Renal cortex interstitium (tissue), 15 donors: Measurements from ENCODE around the gene ESRRB. TPM values are rescaled to one million over a fixed set of nuclear protein-coding genes. Genes with fewer than 3 reads are reported as not detected.

Experiments used
- DNase-seq, 11 donors: peaks; one replicate each; pipeline ENCODE4 v3.0.0-alpha.2; 2013; ENCODE audit warnings: low read depth in 9 of 11, low spot score in 4 of 11; ENCODE audit errors: extremely low read depth in 1 of 11
- long read RNA-seq, 16 experiments: transcript quantifications; one replicate each; lab custom pipeline, GENCODE V29; 2026
- polyA plus RNA-seq, 3 donors: library from polyadenylated mRNA; unstranded; fragments of 120-200 nt; gene quantifications; one replicate each; pipeline ENCODE4 v1.2.1, GENCODE V29; 2013; ENCODE audit not compliant: insufficient read length in 3 of 3

The ESRRB gene
- 1 to 10 TPM; 6.4 to 9.6 (median 6.6) TPM for polyA plus RNA-seq
- long read RNA-seq, donor 1, partial matches to known transcripts, result 0 of 4 reads
- long read RNA-seq, donor 1, other reads (novel, unspliced or antisense), result 0 of 4 reads
- long read RNA-seq, donor 2, partial matches to known transcripts, result 0 of 2 reads
- long read RNA-seq, donor 2, other reads (novel, unspliced or antisense), result 0 of 2 reads
- long read RNA-seq, donor 3, transcript ESRRB-207 (1 exons, 2,190 nt), result major isoform, 5 of 6 reads
- long read RNA-seq, donor 3, partial matches to known transcripts, result 0 of 6 reads
- long read RNA-seq, donor 3, other reads (novel, unspliced or antisense), result 0 of 6 reads
- long read RNA-seq, donor 4, partial matches to known transcripts, result 0 of 2 reads
- long read RNA-seq, donor 4, other reads (novel, unspliced or antisense), result 0 of 2 reads
- long read RNA-seq, donor 5, result 0 reads
- long read RNA-seq, donor 6, partial matches to known transcripts, result 0 of 4 reads
- long read RNA-seq, donor 6, other reads (novel, unspliced or antisense), result 0 of 4 reads
- long read RNA-seq, donor 7, partial matches to known transcripts, result 0 of 4 reads
- long read RNA-seq, donor 7, other reads (novel, unspliced or antisense), result 0 of 4 reads
- long read RNA-seq, donor 8, result 0 reads
- long read RNA-seq, donor 9, transcript ESRRB-207 (1 exons, 2,190 nt), result major isoform, 5 of 5 reads
- long read RNA-seq, donor 9, partial matches to known transcripts, result 0 of 5 reads
- long read RNA-seq, donor 9, other reads (novel, unspliced or antisense), result 0 of 5 reads
- long read RNA-seq, donor 10, partial matches to known transcripts, result 0 of 5 reads
- long read RNA-seq, donor 10, other reads (novel, unspliced or antisense), result 0 of 5 reads
- long read RNA-seq, donor 11, full-length matches to known transcripts, result 2 of 2 reads
- long read RNA-seq, donor 11, partial matches to known transcripts, result 0 of 2 reads
- long read RNA-seq, donor 11, other reads (novel, unspliced or antisense), result 0 of 2 reads
- long read RNA-seq, donor 12, partial matches to known transcripts, result 0 of 1 reads
- long read RNA-seq, donor 12, other reads (novel, unspliced or antisense), result 0 of 1 reads
- long read RNA-seq, donor 13, result 0 reads
- long read RNA-seq, donor 14, transcript ESRRB-207 (1 exons, 2,190 nt), result major isoform, 6 of 6 reads
- long read RNA-seq, donor 14, partial matches to known transcripts, result 0 of 6 reads
- long read RNA-seq, donor 14, other reads (novel, unspliced or antisense), result 0 of 6 reads
- long read RNA-seq, donor 15, partial matches to known transcripts, result 0 of 2 reads
- long read RNA-seq, donor 15, other reads (novel, unspliced or antisense), result 0 of 2 reads
- long read RNA-seq, donor 16, partial matches to known transcripts, result 0 of 5 reads
- long read RNA-seq, donor 16, other reads (novel, unspliced or antisense), result 0 of 5 reads

DNA sequence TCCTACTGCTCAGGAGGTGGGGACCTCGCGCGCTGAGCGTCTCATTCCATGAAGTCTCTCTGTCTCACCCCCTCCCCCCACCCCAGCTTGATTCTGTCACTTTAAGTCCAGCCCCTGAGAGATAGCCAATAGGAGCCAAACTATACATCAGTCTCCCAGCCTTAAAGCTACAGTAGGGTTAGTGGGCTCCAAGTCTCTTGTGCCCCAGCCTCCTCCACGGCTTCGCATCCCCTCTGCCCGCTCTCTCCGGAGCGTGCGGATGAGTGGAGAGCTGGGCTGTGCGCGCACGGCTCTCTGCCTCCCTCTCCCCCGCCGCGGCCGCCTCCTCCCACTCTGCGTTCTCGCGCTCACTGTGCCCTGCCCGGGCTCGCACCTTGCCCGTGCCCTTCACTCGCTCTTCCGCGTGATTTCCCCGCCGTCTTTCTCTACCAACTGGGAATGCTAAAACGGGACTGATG is at the start of gene ESRRB:
Gene ESRRB (plus strand): TSS at position 191 of the 458 bp plus-strand sequence. CDS start 265 bp downstream, at position 456.
- peak in 9 of 11 donors; percentile 29 to 64 (median 51) for DNase-seq

DNA sequence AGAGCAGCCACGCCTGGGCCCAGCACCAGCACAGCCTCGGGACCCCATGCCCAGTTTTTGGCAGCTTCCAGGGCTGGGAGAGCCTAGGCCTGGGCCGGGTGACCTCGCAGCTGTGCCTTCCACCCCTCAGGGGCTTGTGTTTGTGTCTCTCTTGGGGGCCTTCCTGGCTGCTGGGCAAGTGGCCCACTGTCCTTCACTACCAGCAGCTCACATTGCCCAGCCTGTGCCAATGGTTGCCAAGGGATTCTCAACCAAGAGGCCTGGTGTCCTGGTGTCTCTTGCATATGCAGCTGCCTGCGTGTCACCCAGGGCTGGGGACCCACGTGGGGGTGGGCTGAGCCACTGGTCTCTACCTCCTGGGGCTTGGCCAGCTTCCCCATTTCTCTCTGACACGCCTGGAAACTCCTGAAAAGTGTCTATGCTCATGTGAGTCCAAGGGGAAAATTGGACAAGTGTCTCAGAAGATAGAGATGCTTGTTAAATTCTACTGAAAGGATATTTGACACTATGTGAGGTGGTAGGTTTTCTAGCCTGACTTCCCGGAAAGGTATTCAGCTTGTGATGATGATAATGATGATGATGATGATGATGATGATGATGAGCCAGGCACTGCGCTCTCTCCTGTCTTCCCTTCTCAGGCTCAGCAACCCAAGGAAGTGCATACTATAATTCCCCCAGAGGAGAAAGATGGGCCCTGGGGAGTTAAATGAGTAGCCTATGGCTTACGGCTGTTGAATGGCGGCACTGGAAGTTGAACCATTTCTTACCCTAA is 48.8 kb upstream of the ESRRB start:
- DNase-seq, result no peak

DNA sequence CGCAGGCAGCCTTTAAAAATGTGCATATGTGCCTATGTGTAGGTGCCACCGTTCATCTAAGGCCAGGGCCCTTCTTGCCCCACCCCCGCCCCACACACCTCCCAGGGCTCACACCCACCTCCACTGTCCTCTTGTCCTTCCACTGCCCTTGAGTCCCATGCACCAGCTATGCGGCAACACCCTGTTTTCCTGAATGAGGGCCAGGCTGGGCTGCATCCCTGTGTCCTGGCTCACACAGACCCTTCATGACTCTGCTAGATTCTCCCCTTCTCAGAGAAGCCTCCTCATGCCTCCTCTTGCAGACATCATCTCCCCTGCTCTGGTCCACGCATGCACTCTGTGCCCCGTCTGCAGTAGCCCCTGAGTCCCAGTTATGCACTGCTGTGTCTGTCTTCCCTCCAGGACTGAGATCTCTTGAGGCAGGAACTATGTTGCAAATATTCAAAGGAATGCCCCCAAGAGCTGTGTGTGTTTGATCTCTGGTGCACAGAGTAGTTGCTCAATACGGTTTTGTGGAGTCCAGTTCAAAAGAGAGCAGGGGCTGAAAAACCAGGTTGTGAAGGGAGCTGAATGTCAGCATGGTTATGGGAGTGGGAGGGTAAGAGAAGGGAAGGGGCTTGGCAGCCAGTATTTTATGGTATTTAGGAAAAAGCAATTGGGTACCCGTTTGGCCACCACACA is 47.3 kb upstream of the ESRRB start:
- no peak for DNase-seq

DNA sequence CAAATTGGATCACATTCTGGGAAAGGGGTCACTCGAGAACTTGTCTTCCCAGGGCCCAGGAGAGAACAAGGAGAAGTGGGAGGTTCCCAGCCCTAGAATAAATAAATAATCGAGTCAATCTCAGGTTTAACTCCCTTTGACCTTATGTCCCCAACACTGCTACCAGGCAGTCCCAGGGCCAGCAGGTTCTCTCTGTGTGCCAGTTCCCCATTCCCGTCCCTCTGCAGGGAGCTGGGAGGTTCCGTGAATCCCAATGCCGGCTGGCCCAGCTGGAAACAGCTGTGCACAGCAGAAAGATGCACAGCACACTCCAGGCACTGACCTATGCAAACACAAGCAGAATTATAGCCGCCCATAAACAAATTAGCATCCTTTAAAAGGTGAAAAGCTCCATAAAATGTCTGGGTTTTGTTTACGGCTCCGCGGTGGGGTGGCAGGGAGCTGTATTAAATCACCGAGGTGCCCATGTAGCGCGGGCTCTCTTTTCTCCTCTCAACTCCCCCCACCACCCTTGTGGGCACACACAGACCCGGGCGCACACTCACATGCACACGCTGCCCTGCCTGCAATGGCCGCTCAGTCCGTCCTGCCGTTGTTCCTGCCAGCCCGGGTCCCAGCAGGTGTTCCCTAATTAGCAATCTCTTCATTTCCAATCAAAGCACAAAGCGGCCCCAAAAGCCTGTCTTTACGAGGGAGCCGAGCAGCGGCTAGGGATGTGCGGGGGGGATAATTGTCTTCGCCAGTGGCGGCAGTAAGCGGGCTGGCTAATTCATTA is 46.6 kb upstream of the ESRRB start:
- no peak for DNase-seq

DNA sequence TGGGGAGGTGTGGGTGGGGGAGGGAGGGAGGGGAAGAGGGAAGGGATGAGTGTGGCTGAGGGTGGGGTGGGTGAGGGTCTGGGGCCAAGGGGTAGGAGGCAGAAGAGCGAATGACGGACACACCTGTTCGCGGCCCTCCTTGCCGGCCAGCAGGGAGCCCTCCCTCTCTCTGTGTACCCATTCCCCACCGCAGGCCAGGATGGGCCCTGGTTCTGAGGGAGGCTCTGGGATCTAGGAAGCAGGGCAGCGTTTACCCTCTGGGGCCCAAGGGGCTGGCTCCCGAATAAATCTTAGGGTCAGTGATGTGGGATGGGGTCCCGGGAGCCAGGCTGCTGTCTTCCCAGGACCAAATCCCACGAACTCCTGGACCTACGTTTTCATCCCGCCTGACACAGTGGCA is 46.0 kb upstream of the ESRRB start:
- no peak for DNase-seq

DNA sequence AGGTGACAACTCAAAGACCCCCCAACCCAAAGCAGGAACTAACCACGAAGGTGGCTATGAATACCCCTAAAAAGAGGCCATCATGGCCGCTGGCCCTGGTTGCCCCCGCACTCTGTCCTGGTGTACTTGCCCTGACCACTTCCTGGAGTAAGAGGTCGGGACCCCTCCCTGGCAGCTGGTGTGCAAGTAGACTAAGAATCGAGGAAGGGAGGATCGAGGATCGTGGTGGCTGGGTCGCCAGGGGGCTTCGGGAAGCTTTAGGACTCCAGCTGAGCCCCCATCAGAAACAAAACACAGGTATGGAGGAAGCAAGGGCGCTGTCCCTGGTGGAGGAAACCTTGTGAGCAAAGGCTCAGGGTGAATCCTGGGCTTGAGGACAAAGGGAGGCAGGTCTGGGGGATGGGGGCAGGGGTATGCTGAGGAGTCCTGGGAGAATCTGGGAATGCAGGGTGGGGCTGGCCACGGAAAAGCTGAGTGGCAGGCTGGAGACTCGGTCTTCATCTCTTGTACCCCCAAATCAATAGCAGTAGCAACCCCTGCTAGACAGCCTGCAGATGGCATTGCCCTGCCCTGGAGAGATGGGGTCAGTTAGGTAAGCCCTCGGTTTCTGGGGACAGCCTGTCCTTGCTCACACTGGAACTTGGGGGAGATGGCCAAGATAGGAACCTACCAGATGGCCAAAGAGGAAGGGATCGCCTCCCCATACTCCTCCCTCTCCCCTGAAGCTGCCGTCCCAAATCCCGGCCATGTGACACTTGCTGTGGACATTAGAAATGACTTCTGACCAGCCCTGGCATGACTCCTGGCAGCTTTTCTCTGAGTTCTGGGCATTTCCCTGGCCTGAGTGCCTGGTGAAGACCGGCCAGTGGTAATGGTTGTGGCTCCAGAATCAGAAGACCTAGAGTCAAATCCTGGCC is 45.3 kb upstream of the ESRRB start:
- DNase-seq, result no peak

DNA sequence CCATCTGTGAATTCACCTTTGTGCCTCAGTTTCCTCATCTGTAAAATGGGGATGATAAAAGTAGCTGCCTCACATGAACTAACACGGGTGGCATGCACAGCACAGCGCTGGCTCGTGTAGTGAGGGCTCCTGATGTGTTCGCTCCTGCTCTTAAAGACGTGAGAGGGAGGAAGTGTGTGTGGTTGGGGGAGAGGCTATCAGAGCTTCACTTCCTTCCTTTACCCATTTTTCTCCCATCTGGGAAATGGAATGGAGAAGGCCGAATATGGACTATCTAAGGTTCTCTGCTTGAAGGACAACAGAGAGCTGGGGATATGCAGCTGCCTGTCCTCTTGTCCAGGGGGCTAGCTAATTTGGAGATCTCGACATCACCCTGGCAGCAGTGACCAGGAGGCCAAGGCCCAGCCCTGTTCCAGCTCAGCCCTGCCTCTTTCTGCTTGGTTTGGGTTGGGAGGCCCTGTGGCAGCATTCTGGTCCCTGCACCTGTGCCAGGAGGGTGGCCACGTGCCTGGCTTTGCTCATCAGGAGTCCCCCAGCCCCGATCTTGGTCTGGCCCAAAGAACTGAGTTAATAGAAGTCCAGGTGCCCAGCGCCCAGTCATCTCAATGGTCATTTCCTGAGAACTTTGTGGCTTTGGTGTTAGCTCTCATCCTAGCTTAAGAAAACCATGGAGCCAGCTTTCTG is 44.5 kb upstream of the ESRRB start:
- no peak for DNase-seq

DNA sequence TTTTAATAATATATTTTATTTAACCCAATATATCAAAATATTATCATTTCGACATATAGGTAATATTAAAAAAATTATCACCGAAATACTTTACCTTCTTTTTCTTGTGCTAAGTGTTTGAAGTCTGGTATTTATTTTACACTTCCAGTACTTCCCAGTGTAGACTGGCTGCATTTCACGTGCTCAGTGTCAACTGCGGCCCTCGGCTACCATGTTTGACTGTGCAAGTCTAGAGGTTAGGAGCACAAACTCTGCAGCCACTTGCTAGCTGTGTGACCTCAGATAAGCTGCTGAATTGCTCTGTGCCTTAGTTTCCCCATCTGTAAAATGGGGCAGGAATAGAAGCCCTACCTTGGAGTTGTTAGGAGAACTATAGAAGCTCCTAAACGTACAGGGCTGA is 42.3 kb upstream of the ESRRB start:
- no peak for DNase-seq

DNA sequence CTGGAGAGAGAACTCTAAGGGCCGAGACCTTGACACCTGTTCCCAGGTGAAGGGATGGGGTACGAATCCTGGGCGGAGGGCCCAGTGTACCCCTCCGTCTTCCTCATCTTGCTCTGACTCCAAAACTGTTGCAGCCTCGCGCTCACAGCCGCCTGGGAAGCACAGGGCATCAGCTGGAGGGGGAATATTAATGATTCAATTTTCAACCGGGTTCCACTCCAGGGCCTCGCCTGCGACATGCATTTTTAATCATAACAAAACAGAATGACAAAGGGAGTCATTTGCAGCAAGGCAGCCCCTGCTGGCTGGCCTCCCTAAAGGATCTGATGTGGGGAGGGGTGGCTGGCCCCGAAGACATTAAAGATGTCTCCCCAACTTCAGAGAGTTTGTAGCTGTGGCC is 41.6 kb upstream of the ESRRB start:
- no peak for DNase-seq

DNA sequence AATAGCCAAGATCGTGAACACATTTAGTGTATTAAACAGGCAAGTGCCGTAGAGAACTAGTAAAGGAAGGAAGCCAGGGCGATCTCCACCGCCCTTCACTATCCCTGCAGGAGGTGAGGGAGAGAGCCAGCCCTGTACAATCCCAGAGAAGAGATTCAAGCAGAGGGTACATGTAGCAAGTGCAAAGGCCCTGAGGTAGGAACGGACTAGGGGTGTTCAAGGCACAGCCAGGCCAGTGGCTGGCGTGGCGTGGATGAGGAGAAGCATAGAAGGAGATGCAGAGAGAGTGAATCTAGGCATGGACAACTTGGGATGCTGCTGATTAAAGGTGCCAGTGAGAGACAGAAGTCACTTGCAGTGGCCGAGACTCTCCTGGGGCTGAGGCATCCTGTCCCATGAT is 39.1 kb upstream of the ESRRB start:
- DNase-seq, result no peak

DNA sequence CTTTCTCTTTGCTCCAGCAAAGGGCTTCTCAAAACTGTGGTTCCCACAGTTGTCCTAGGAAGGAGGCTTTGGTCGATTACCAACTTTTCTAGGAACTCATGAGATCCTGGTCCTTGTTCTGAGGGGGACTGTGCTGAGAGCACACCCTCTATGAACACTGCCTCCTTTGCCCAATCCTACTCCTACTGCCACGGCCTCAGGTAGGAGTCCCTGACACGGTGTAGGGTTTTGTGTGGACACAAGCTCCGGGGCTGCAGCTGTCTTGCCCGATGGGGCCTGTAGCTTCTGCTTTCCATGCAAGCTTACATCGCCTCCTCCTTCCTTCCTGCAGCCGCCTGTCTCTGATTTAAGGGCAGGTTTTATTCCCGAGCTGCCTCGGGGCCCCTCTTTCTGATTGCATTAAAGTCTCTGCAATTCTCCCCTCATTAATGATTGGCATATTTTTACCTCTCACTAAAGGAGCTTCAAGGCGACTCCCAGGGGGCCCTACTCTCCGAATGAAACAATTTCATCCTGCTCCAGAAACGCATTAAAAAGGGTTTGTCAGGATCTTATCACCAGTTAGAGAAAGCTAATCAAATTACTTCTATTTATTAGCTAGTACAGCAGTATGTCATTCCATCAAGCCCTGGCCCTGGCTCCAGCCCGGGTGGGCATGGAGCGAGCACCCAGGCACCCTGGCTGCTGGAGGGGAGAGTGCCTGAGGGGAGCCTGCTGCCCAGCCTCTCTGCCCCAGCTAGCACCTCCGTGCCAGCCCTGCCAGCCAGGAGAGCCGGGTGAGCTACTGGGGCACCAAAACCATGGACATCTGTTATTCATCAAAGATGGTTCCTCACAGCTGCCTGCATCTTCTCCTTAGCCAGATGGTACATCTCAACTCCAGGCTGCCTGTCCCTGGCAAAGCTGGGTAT is 38.0 kb upstream of the ESRRB start:
- DNase-seq, result no peak

DNA sequence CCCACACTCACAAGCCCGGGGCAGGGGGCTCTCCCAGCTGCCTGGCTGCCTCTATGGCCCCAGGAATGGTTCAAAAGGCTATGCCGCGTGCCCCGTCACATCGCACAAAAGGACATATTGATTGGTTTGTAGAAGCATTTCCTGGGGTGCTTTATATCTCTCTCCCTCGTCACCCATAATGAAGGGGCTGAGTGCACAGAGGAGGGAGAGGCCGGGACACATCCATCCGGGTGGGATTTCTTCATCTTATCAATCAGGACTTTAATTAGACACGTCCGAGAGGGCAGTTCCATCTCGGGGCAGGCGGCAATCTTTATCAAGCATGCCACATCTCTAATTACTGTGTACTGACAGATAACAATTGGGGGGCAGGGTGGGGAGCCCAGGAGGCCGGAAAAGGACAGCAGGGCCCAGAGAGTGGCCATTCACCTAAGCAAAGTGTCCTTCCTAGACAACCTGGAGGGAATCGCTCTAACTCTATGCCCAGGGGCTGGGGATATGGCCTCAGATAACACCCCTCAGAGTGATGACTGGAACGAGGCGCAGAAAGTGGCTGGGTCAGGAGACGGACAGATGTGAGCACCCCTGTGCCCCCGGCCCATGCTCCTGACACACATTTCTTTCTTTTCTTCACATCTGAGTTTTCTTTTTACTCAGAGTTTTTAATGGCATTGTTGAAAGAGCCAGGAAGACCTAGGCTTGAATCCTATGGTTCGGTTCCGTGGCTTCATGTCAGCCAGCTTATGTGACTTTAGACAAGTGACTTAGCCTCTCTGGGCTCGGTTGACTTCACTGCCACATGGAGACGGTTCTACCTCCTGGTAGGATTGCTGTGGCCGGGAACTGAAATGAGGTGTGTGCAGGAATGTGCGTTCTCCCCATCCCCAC is 36.0 kb upstream of the ESRRB start:
- DNase-seq, result no peak

DNA sequence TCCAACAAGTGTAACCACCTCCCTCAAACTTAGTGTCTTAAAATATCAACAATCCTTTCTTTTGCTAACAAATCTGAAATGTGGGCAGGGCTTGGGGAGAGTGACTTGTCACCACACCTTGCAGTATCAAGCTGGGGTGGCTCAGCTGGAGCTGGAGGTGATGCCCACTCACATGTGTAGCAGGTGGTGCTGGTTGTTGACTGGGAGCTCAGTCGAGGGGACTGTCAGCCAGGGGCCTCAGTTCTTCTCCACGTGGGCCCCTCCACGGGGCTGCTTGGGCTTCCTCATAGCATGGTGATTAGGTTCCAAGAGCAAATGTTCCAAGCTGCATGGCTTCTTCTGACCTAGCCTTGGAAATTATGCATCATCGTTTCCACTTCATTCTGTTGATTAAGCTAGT is 32.6 kb upstream of the ESRRB start:
- DNase-seq, result no peak
